Astrocyte (in vitro differentiated cells and primary cell): ENCODE data around the gene PACRG. TPM values are rescaled to one million over a fixed set of nuclear protein-coding genes. Genes with fewer than 3 reads are reported as not detected.

ENCODE experiments used
- DNase-seq: peaks from one replicate; pipeline ENCODE4 v3.0.0-alpha.2; 2010; ENCODE audit warnings: low read depth
- FAIRE-seq: peaks from 2 replicates; lab custom pipeline; 2011; peaks lifted over from hg19 to GRCh38; lab: Jason Lieb, UNC
- H2AFZ ChIP-seq: 2 replicates; pipeline ENCODE4 v1.6.0; 2012; ENCODE audit warnings: low read depth, low read length, inconsistent platforms
- H3K27ac ChIP-seq: 2 replicates; pipeline ENCODE4 v1.5.1; 2011; ENCODE audit warnings: low read depth, low read length, inconsistent platforms
- H3K27me3 ChIP-seq: 2 replicates; pipeline ENCODE4 v1.6.0; 2011; ENCODE audit warnings: low read length, inconsistent platforms; ENCODE audit not compliant: insufficient read depth
- H3K36me3 ChIP-seq: 2 replicates; pipeline ENCODE4 v1.5.1; 2011; ENCODE audit warnings: low read length, inconsistent platforms; ENCODE audit not compliant: insufficient read depth
- H3K4me1 ChIP-seq: 2 replicates; pipeline ENCODE4 v1.5.1; 2011; ENCODE audit warnings: low read length, inconsistent platforms; ENCODE audit not compliant: insufficient read depth
- H3K4me2 ChIP-seq: 2 replicates; pipeline ENCODE4 v1.6.0; 2012; ENCODE audit warnings: low read length, inconsistent platforms
- H3K4me3 ChIP-seq: 2 replicates; pipeline ENCODE4 v1.5.1; 2011; ENCODE audit warnings: low read depth, mild to moderate bottlenecking, low read length, inconsistent platforms; ENCODE audit not compliant: insufficient read depth
- H3K79me2 ChIP-seq: 2 replicates; pipeline ENCODE4 v1.6.0; 2012; ENCODE audit warnings: mild to moderate bottlenecking, low read length, inconsistent platforms; ENCODE audit not compliant: insufficient read depth
- H3K9ac ChIP-seq: 2 replicates; pipeline ENCODE4 v1.6.0; 2012; ENCODE audit warnings: mild to moderate bottlenecking, low read length, inconsistent platforms
- H3K9me3 ChIP-seq: 2 replicates; pipeline ENCODE4 v1.5.1; 2012; ENCODE audit warnings: low read depth, mild to moderate bottlenecking, low read length, inconsistent platforms; ENCODE audit not compliant: insufficient read depth
- H4K20me1 ChIP-seq: 2 replicates; pipeline ENCODE4 v1.6.0; 2012; ENCODE audit warnings: low read length, inconsistent platforms; ENCODE audit not compliant: insufficient read depth
- H3K27ac Mint-ChIP-seq: one replicate; pipeline ENCODE4 v1.8.0; 2021; ENCODE audit warnings: mild to moderate bottlenecking, mixed read lengths; ENCODE audit not compliant: unreplicated experiment
- H3K27me3 Mint-ChIP-seq: one replicate; pipeline ENCODE4 v1.8.0; 2021; ENCODE audit warnings: low read depth, mixed read lengths; ENCODE audit not compliant: unreplicated experiment
- H3K36me3 Mint-ChIP-seq: one replicate; pipeline ENCODE4 v1.8.0; 2021; ENCODE audit warnings: low read depth, mixed read lengths; ENCODE audit not compliant: unreplicated experiment
- H3K4me1 Mint-ChIP-seq: one replicate; pipeline ENCODE4 v1.8.0; 2021; ENCODE audit warnings: low read depth, mixed read lengths; ENCODE audit not compliant: unreplicated experiment
- H3K4me3 Mint-ChIP-seq: one replicate; pipeline ENCODE4 v1.8.0; 2021; ENCODE audit warnings: mild to moderate bottlenecking, moderate library complexity, mixed read lengths; ENCODE audit not compliant: unreplicated experiment
- H3K9me3 Mint-ChIP-seq: one replicate; pipeline ENCODE4 v1.8.0; 2021; ENCODE audit warnings: mild to moderate bottlenecking, mixed read lengths; ENCODE audit not compliant: unreplicated experiment
- EZH2 ChIP-seq: IDR thresholded peaks from 2 replicates; pipeline ENCODE4 v1.6.1; 2012; ENCODE audit warnings: mild to moderate bottlenecking, low read length, inconsistent platforms; ENCODE audit not compliant: insufficient read depth
- total RNA-seq: library from RNA; stranded (reverse); gene quantifications from 2 replicates; pipeline ENCODE4 v1.2.1, GENCODE V29; 2021
- TF ChIP-seq, protein P1 (sequence below): IDR thresholded peaks from 2 replicates; pipeline ENCODE4 v1.5.1; 2011; ENCODE audit warnings: low read depth, mild to moderate bottlenecking, inconsistent platforms, low read length, moderate library complexity; ENCODE audit not compliant: insufficient read depth

PACRG gene
- total RNA-seq, 1 donor from 2014 or later, result not detected

DNA sequence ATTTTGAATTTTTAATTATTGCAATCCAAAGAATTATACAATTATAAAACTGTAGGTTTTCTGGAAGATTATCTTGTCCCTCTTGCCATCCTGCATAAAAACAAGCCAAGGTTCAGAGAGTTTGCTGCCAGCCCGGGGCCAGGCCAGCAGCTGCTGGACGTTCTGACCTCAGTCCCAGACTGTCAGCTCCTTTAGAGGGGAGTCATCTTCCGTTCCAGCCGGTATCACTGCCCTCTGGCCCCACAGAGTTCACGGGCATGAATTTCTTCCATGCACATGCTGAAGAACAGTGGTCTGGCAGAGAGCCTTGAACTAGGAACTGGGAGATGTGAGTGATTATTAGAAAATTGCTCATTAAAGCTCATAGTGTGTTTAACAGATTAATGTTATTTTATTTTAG lies 556.4 kb downstream of the PACRG start:
- TF ChIP-seq, protein P1, sequence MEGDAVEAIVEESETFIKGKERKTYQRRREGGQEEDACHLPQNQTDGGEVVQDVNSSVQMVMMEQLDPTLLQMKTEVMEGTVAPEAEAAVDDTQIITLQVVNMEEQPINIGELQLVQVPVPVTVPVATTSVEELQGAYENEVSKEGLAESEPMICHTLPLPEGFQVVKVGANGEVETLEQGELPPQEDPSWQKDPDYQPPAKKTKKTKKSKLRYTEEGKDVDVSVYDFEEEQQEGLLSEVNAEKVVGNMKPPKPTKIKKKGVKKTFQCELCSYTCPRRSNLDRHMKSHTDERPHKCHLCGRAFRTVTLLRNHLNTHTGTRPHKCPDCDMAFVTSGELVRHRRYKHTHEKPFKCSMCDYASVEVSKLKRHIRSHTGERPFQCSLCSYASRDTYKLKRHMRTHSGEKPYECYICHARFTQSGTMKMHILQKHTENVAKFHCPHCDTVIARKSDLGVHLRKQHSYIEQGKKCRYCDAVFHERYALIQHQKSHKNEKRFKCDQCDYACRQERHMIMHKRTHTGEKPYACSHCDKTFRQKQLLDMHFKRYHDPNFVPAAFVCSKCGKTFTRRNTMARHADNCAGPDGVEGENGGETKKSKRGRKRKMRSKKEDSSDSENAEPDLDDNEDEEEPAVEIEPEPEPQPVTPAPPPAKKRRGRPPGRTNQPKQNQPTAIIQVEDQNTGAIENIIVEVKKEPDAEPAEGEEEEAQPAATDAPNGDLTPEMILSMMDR, result no peak
- TF ChIP-seq EZH2, result no peak
- no peak overlapping the region for H3K27ac Mint-ChIP-seq
- H3K36me3 ChIP-seq, result no peaks in the 10 kb centered on the region
- no peaks in the 10 kb centered on the region for H3K9me3 ChIP-seq
- no peaks in the 10 kb centered on the region for H3K36me3 Mint-ChIP-seq
- H3K4me3 Mint-ChIP-seq, result no peak overlapping the region
- no peak overlapping the region for H2AFZ ChIP-seq
- H3K9ac ChIP-seq, result no peak overlapping the region
- peaks cover 2% of the 10 kb centered on the region for H3K9me3 Mint-ChIP-seq
- H3K27me3 ChIP-seq, result no peaks in the 10 kb centered on the region
- H3K4me3 ChIP-seq, result no peak overlapping the region
- H4K20me1 ChIP-seq, result no peaks in the 10 kb centered on the region
- H3K79me2 ChIP-seq, result no peaks in the 10 kb centered on the region
- H3K4me2 ChIP-seq, result no peak overlapping the region
- H3K27ac ChIP-seq, result no peak overlapping the region
- DNase-seq (no peak), FAIRE-seq (no peak)
- peaks cover 11% of the 10 kb centered on the region for H3K4me1 Mint-ChIP-seq
- H3K4me1 ChIP-seq, result no peaks in the 10 kb centered on the region
- H3K27me3 Mint-ChIP-seq, result peaks cover 4% of the 10 kb centered on the region

DNA sequence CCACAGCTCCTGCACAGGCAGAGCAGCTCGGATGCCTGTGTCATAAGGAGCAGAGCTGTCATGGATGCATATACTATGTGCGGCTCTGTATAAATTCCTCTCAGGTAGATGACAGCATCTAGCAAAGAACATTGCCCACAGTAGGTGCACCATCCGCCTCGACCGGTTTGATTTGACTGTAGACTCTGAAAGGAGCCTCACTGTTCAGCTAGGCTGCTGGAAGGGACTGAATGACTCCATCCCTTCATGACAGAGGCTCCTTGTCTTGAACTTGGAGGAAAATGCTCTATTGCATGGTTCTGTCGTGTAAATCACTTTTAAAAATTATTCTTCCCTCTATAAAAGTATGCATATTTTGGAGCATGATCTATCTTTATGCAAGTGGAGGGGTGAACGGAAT lies 557.9 kb downstream of the PACRG start:
- Histone ChIP-seq H3K4me3 (no peak overlapping the region), H3K4me1 (no peaks in the 10 kb centered on the region), H4K20me1 (no peaks in the 10 kb centered on the region), H3K4me2 (no peak overlapping the region), H3K9ac (no peak overlapping the region), H2AFZ (no peak overlapping the region), H3K36me3 (no peaks in the 10 kb centered on the region), H3K79me2 (no peaks in the 10 kb centered on the region), H3K9me3 (no peaks in the 10 kb centered on the region), H3K27ac (no peak overlapping the region), H3K27me3 (no peaks in the 10 kb centered on the region)
- Mint-ChIP-seq H3K27ac (no peak overlapping the region), H3K27me3 (peaks cover 4% of the 10 kb centered on the region), H3K36me3 (no peaks in the 10 kb centered on the region), H3K4me1 (peaks cover 11% of the 10 kb centered on the region), H3K4me3 (no peak overlapping the region), H3K9me3 (peaks cover 2% of the 10 kb centered on the region)
- FAIRE-seq, result no peak
- TF ChIP-seq EZH2, result no peak
- TF ChIP-seq, protein P1, result no peak
- DNase-seq, result no peak

DNA sequence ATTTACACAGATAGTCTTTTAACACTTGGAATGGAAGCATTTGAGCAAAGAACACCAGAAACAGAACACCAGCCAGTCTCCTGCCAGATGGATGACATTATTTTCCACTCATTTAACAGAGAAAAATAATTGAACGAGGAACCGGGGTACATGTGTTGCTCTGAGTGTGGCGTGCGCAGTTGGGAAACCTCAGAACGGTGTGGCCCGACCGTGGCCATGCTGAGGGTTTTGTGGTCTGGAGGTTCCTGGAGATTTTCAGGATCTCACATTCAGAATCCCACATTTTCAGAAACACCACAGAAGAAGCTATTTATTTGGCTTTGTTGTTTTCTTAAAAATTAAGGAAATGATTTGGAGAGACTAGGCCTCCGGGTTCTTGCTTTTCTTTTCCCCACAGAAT lies 559.9 kb downstream of the PACRG start:
- no peaks in the 10 kb centered on the region for H3K36me3 Mint-ChIP-seq
- peaks cover 4% of the 10 kb centered on the region for H3K27me3 Mint-ChIP-seq
- peaks cover 6% of the 10 kb centered on the region for H3K4me1 ChIP-seq
- DNase-seq (peak; percentile 33), FAIRE-seq (no peak)
- H3K27me3 ChIP-seq, result no peaks in the 10 kb centered on the region
- peaks cover 2% of the 10 kb centered on the region for H3K9me3 Mint-ChIP-seq
- no peak overlapping the region for H3K27ac ChIP-seq
- H3K9me3 ChIP-seq, result no peaks in the 10 kb centered on the region
- H3K36me3 ChIP-seq, result no peaks in the 10 kb centered on the region
- H3K4me2 ChIP-seq, result no peak overlapping the region
- H3K9ac ChIP-seq, result no peak overlapping the region
- H3K4me3 Mint-ChIP-seq, result no peak overlapping the region
- TF ChIP-seq EZH2, result no peak
- TF ChIP-seq, protein P1, result no peak
- H3K79me2 ChIP-seq, result no peaks in the 10 kb centered on the region
- peaks cover 19% of the 10 kb centered on the region for H3K4me1 Mint-ChIP-seq
- no peak overlapping the region for H3K27ac Mint-ChIP-seq
- H4K20me1 ChIP-seq, result no peaks in the 10 kb centered on the region
- H2AFZ ChIP-seq, result no peak overlapping the region
- H3K4me3 ChIP-seq, result no peak overlapping the region
